MM.1S (cell line): ENCODE data around the gene CD46.

Experiments
- DNase-seq: peaks from one replicate; pipeline ENCODE4 v3.0.0-alpha.2; 2015
- H2AFZ ChIP-seq: fragments of 300-600 bp; sonication (generic); 2 replicates; pipeline ENCODE4 v1.6.0; 2016; ENCODE audit warnings: antibody characterized with exemption, low read length
- H3F3A ChIP-seq: fragments of 300-600 bp; sonication (generic); 2 replicates; pipeline ENCODE4 v1.6.1; 2016; ENCODE audit warnings: mild to moderate bottlenecking, antibody characterized with exemption, low read length, moderate library complexity, mixed read lengths; ENCODE audit not compliant: insufficient read depth
- H3K27ac ChIP-seq: fragments of 300-600 bp; sonication (generic); 2 replicates; pipeline ENCODE4 v1.5.1; 2016; ENCODE audit warnings: mild to moderate bottlenecking, low read length
- H3K27me3 ChIP-seq: fragments of 300-600 bp; sonication (generic); replicated peaks from 2 replicates; pipeline ENCODE4 v1.6.0; 2016; ENCODE audit warnings: low read length; ENCODE audit not compliant: insufficient read depth
- H3K36me3 ChIP-seq: fragments of 300-600 bp; sonication (generic); replicated peaks from 2 replicates; pipeline ENCODE4 v1.6.1; 2016; ENCODE audit warnings: mild to moderate bottlenecking, low read length, mixed read lengths; ENCODE audit not compliant: insufficient read depth
- H3K4me1 ChIP-seq: fragments of 300-600 bp; sonication (generic); 2 replicates; pipeline ENCODE4 v1.6.1; 2016; ENCODE audit warnings: low read length, mixed read lengths
- H3K4me2 ChIP-seq: fragments of 300-600 bp; sonication (generic); 2 replicates; pipeline ENCODE4 v1.6.0; 2016; ENCODE audit warnings: low read depth, low read length
- H3K4me3 ChIP-seq: fragments of 300-600 bp; sonication (generic); 2 replicates; pipeline ENCODE4 v1.5.1; 2016; ENCODE audit warnings: low read length, mixed read lengths
- H3K79me2 ChIP-seq: fragments of 300-600 bp; sonication (generic); 2 replicates; pipeline ENCODE4 v1.6.1; 2016; ENCODE audit warnings: mixed run types, low read length, mixed read lengths
- H3K9ac ChIP-seq: fragments of 300-600 bp; sonication (generic); 2 replicates; pipeline ENCODE4 v1.6.1; 2016; ENCODE audit warnings: low read length, mixed read lengths
- H3K9me2 ChIP-seq: fragments of 300-600 bp; sonication (generic); replicated peaks from 2 replicates; pipeline ENCODE4 v1.6.1; 2016; ENCODE audit warnings: mild to moderate bottlenecking, low read length, mixed read lengths; ENCODE audit not compliant: insufficient read depth
- H3K9me3 ChIP-seq: fragments of 300-600 bp; sonication (generic); replicated peaks from 2 replicates; pipeline ENCODE4 v1.6.1; 2016; ENCODE audit warnings: mild to moderate bottlenecking, low read length, mixed read lengths; ENCODE audit not compliant: insufficient read depth
- H4K20me1 ChIP-seq: fragments of 300-600 bp; sonication (generic); 2 replicates; pipeline ENCODE4 v1.6.1; 2016; ENCODE audit warnings: mild to moderate bottlenecking, low read length, moderate library complexity, mixed read lengths; ENCODE audit not compliant: insufficient read depth
- CTCF ChIP-seq: fragments of 300-600 bp; sonication (generic); IDR thresholded peaks from 2 replicates; pipeline ENCODE4 v1.5.1; 2016; ENCODE audit warnings: antibody characterized with exemption, low read length, mixed read lengths
- EZH2 ChIP-seq: fragments of 300-600 bp; sonication (generic); optimal IDR thresholded peaks from 2 replicates; pipeline ENCODE3; 2017; ENCODE audit warnings: low read depth, mild to moderate bottlenecking, antibody characterized with exemption, low read length, mixed read lengths
- EZH2phosphoT487 ChIP-seq: fragments of 300-600 bp; sonication (generic); IDR thresholded peaks from 2 replicates; pipeline ENCODE4 v1.6.1; 2018; ENCODE audit warnings: antibody characterized with exemption, low read length

CD46 gene

GRCh38 chr1:207789386-207789785 is 37.5 kb downstream of the CD46 start:
- Histone ChIP-seq H3K79me2 (no peaks in the 10 kb centered on the region), H3K9ac (no peak overlapping the region), H3K4me2 (no peak overlapping the region), H3K27ac (no peak overlapping the region), H3K36me3 (0 out of 2 replicates have a peak, but pooled peaks cover 4% of the 10 kb centered on the region), H4K20me1 (no peaks in the 10 kb centered on the region), H3K9me2 (no peaks in the 10 kb centered on the region), H3F3A (no peaks in the 10 kb centered on the region), H3K4me3 (no peak overlapping the region), H2AFZ (no peak overlapping the region), H3K9me3 (no peaks in the 10 kb centered on the region), H3K4me1 (no peaks in the 10 kb centered on the region), H3K27me3 (no peaks in the 10 kb centered on the region)
- no peak for DNase-seq
- TF ChIP-seq EZH2 (no peak), CTCF (no peak), EZH2phosphoT487 (no peak)

- no peaks in the 10 kb centered on the region for H3K27me3 ChIP-seq
- no peaks in the 10 kb centered on the region for H4K20me1 ChIP-seq
- DNase-seq: no peak
- H2AFZ ChIP-seq: no peak overlapping the region
- H3K9me2 ChIP-seq: no peaks in the 10 kb centered on the region
- H3F3A ChIP-seq: no peaks in the 10 kb centered on the region; the same call in 1 of the 2 replicates
- peaks cover 4% of the 10 kb centered on the region; the same call in 1 of the 2 replicates for H3K36me3 ChIP-seq
- TF ChIP-seq EZH2phosphoT487 (no peak), CTCF (no peak), EZH2 (no peak)
- no peaks in the 10 kb centered on the region for H3K9me3 ChIP-seq
- H3K4me1 ChIP-seq: no peaks in the 10 kb centered on the region
- H3K9ac ChIP-seq: no peak overlapping the region
- H3K4me3 ChIP-seq: no peak overlapping the region
- no peak overlapping the region for H3K4me2 ChIP-seq
- no peaks in the 10 kb centered on the region for H3K79me2 ChIP-seq
- no peak overlapping the region for H3K27ac ChIP-seq
Observed at GRCh38 chr1:207789792-207790787, 38.2 kb downstream of the CD46 start.

GRCh38 chr1:207791290-207791689 is 39.4 kb downstream of the CD46 start:
- no peaks in the 10 kb centered on the region for H3K79me2 ChIP-seq

More at GRCh38 chr1:207791290-207791689, 39.4 kb downstream of the CD46 start:
- H3K9me2 ChIP-seq: no peaks in the 10 kb centered on the region
- H2AFZ ChIP-seq: no peak overlapping the region
- H3F3A ChIP-seq: no peaks in the 10 kb centered on the region; the same call in 1 of the 2 replicates
- H3K27me3 ChIP-seq: no peaks in the 10 kb centered on the region
- no peak overlapping the region for H3K9ac ChIP-seq
- no peaks in the 10 kb centered on the region for H4K20me1 ChIP-seq
- TF ChIP-seq CTCF: no peak
- TF ChIP-seq EZH2: no peak
- no peak for TF ChIP-seq EZH2phosphoT487
- no peaks in the 10 kb centered on the region for H3K9me3 ChIP-seq
- peaks cover 4% of the 10 kb centered on the region; the same call in 1 of the 2 replicates for H3K36me3 ChIP-seq
- no peaks in the 10 kb centered on the region for H3K4me1 ChIP-seq
- no peak overlapping the region for H3K4me3 ChIP-seq
- no peak for DNase-seq
- no peak overlapping the region for H3K4me2 ChIP-seq
- H3K27ac ChIP-seq: no peak overlapping the region
